Posterior cingulate gyrus (tissue), 11 donors: Measurements from ENCODE around the gene ATP13A2.

Experiments
- DNase-seq, 10 donors: peaks; one replicate each; pipeline versions ENCODE4 v3.0.0 to v3.0.0-alpha.2; 2020 to 2021; ENCODE audit warnings: mixed read lengths in 3 of 10
- intact Hi-C: fragments of 100-400 bp; cut with DNase I; formaldehyde crosslinking; loops from one replicate; pipeline ENCODE4 v1.15.1; 2023

ATP13A2 gene

GRCh38 chr1:17032741-17033140 lies 21.0 kb upstream of the ATP13A2 start:
- no peak for DNase-seq
- intact Hi-C loops, result no loop called here

GRCh38 chr1:17031436-17031835 lies 19.7 kb upstream of the ATP13A2 start:
- intact Hi-C loops, result no loop called here
- DNase-seq, result no peak

GRCh38 chr1:17030206-17030605 lies 18.5 kb upstream of the ATP13A2 start:
- intact Hi-C loops, result no loop called here
- no peak for DNase-seq

- no peak for DNase-seq
- intact Hi-C loops, result no loop called here
Observed at GRCh38 chr1:17028662-17029188, 17.0 kb upstream of the ATP13A2 start.

DNA sequence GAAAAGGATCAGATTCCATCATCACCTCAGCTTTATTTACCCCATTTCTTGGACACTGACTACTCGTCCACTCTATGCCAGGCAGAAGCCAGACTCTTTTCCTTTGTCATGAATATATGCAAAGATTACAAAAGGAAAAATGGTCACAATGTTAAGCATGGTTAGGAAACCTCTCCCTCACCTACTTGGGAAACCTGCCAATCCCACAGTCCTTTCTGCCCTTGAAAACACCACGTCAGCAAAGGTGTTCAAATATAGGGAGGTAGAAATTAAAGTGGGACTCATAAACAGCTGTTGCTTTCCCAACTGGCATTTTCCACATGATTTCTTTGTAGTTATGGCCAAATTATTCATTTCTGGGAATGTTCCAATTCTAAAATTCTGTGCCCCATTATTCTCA lies 16.2 kb upstream of the ATP13A2 start:
- DNase-seq, result no peak
- intact Hi-C loops, result no loop called here

GRCh38 chr1:17027403-17027802 lies 15.7 kb upstream of the ATP13A2 start:
- intact Hi-C loops, result no loop called here
- DNase-seq, result no peak

GRCh38 chr1:17024721-17025120 lies 13.0 kb upstream of the ATP13A2 start:
- no peak for DNase-seq
- intact Hi-C loops, result no loop called here

DNA sequence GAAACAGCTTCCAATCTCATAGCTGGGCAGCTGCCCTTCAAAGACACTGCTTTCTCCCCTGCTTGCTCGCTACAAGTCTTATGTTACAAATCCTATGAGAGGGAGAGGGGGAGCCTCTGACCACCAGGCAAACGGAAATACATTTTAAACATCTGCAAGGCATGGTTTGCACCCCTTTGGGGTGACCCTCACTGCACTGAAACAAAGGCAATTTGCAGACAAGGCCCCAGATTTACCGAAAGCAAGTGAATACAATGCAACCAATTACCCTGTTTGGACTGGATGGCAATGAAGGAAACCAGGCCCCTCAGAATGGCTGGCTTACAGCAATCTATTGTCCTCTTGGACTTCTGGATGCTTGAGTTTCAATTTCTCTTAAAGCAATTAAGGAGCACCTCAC lies 11.8 kb upstream of the ATP13A2 start:
- intact Hi-C loops, result no loop called here
- no peak for DNase-seq

GRCh38 chr1:17023102-17023501 lies 11.4 kb upstream of the ATP13A2 start:
- intact Hi-C loops, result no loop called here
- no peak for DNase-seq

- peak in 7 of 10 donors; percentile 14 to 91 (median 43) for DNase-seq
- intact Hi-C loops, result no loop called here
Observed at GRCh38 chr1:17021896-17022295, 10.2 kb upstream of the ATP13A2 start.

DNA sequence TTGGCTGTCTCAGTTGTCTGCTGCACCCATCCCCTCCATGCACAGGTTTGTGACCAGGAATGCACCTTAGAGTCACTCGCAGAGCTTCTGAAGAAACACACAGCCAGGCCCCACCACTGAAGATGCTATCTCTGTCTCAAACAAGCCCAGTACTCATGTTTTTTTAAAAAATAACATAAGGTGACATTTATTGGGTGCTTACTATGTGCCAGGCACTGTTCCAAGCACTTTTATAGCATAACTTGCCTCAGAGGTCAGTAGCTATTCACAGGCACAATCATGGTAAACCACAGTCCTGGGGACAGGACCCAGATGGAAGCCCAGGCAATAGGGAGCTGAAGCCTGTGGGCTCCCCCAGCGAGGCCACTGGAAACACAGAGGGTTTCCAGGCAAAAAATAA lies 8.8 kb upstream of the ATP13A2 start:
- DNase-seq, result no peak
- intact Hi-C loops, result no loop called here

- no peak for DNase-seq
- intact Hi-C loops, result loop anchor here (10.0 kb wide), 1 partner anchor 54 kb away; no protein-coding TSS in a partner anchor
Observed at GRCh38 chr1:17018849-17019248, 7.1 kb upstream of the ATP13A2 start.

- intact Hi-C loops, result loop anchor here (10.0 kb wide), 1 partner anchor 53 kb away; no protein-coding TSS in a partner anchor
- DNase-seq, result no peak
Observed at GRCh38 chr1:17017435-17017834, 5.7 kb upstream of the ATP13A2 start.

DNA sequence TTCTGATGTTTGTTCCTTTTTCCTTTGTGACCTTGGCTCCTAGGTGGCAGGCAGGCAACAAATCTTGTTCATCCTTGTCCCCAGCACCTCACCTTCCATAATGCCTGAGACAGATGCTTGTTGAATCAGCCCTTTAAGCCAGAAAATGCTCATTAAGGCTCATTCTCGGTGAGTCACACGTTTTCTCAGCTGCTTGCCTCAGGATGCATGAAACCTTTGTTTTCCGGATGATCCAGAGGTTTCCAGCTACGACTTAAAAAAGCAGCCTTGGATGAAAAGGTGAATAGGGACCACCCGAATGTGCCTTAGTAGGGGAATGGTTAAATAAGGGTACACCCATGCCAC lies 4.6 kb upstream of the ATP13A2 start:
- DNase-seq, result no peak
- intact Hi-C loops, result loop anchor here (10.0 kb wide), 1 partner anchor 51 kb away; no protein-coding TSS in a partner anchor

GRCh38 chr1:17014671-17015567 lies 3.2 kb upstream of the ATP13A2 start:
- no peak for DNase-seq
- intact Hi-C loops, result loop anchor here (10.0 kb wide), 1 partner anchor 50 kb away; no protein-coding TSS in a partner anchor

- intact Hi-C loops, result loop anchor here (10.0 kb wide), 1 partner anchor 49 kb away; no protein-coding TSS in a partner anchor
- DNase-seq, result peak in 4 of 10 donors; percentile 29 to 65 (median 56)
Observed at GRCh38 chr1:17013491-17014320, 2.0 kb upstream of the ATP13A2 start.

- intact Hi-C loops, result loop anchor here (10.0 kb wide), 1 partner anchor 48 kb away; no protein-coding TSS in a partner anchor
- DNase-seq, result peak in 3 of 10 donors; percentile 39 to 74 (median 68)
Observed at GRCh38 chr1:17012775-17013490, 1.2 kb upstream of the ATP13A2 start.

DNA sequence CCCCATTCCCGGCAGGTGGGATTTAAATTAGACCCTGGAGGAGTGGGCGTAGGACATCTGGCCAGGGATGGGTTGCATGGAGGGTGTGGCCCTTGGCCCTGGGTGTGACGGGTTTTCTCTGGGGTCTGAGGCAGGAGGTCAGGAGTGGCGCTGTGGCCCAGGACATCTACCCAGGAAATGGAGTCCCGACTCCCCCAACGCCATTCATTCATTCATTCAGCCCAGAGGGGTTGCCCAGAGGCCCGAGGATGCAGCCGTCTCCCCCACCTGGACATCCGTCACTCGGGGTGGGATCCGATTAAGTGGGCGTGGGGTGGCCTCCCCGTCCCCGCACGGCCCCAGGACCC lies 663 bp downstream of the ATP13A2 start:
- intact Hi-C loops, result loop anchor here (10.0 kb wide), 1 partner anchor 46 kb away; no protein-coding TSS in a partner anchor
- peak in 1 of 10 donors; percentile 70 for DNase-seq

- intact Hi-C loops, result loop anchor here (10.0 kb wide), 1 partner anchor 45 kb away; no protein-coding TSS in a partner anchor
- peak in 3 of 10 donors; percentile 25 to 60 (median 49) for DNase-seq
Observed at GRCh38 chr1:17009706-17010105, 2.0 kb downstream of the ATP13A2 start.

GRCh38 chr1:17008208-17008855 lies 3.4 kb downstream of the ATP13A2 start:
- intact Hi-C loops, result no loop called here

More at GRCh38 chr1:17008208-17008855, 3.4 kb downstream of the ATP13A2 start:
- peak in 3 of 10 donors; percentile 37 to 76 (median 39) for DNase-seq
